Activated CD8-positive, alpha-beta memory T cell treated with anti-CD3 and anti-CD28 coated beads, Interleukin-2, amount 50 U/mL, for 24 hours (primary cell): Measurements from ENCODE around the gene KIF26B.
"Not testable (repeated sequence)": the region's sequence is repeated elsewhere in the genome, so short reads cannot be mapped to it uniquely, and the experiment has no call there.

Source experiments
- DNase-seq: peaks from one replicate; pipeline ENCODE4 v3.0.0-alpha.2; 2020; ENCODE audit errors: extremely low read depth

The KIF26B gene

GRCh38 chr1:245355851-245356630, 201.3 kb downstream of the KIF26B start:
- DNase-seq, result not testable (repeated sequence)

DNA sequence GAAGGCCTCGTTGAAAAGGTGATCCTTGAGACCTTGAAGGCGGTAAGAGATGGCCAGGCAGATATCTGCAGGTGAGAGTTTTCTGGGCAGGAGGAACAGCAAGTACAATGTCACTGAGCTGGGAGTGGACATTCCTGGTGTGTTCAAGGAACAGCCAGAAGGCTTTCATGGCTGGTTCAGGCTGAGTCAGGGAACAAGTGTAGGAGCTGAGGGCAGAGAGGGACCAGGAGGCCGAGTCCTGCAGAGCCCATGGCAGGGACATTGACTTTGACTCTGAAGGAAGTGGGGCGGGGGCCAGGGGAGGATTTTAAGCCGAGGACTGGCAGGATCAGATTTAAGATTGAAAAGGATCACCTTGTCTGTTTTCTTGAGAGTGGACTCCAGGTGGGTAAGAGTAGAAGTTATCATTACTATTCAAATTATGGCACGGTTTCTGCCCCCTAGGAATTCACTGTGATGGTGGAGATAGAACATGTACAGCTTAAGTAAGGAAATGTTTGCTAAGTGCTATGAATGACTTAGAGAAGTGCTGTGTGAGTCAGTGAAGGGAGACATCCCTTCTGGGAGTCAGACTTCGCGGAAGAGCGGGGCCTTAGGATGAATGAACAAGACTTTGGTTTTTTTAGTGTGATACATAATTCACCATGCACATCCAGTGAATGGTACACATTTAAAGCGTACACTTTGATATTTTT, 202.3 kb downstream of the KIF26B start:
- no peak for DNase-seq

GRCh38 chr1:245359101-245359680, 204.4 kb downstream of the KIF26B start:
- DNase-seq, result not testable (repeated sequence)

DNA sequence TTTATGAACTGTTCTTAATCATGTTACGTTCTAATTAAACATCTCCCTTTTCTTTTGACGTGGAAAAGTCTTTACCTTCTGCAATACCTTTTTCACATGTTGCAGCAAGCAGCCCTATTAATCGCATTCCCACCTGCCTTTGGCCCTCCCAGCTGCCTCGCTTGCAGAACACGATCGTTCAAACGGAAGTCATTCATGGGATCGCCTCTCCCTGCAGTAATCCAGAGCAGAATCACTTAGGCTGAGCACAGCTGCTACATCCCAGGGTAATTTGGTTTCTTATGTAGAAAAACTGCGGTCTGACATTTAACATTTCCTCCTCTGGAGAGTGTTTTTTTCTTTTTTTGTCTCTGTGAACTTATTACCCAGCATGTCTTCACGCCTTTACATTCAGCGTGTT, 206.3 kb downstream of the KIF26B start:
- DNase-seq, result no peak

- no peak for DNase-seq
These were observed 207.2 kb downstream of the KIF26B start for GRCh38 chr1:245361951-245362350.

DNA sequence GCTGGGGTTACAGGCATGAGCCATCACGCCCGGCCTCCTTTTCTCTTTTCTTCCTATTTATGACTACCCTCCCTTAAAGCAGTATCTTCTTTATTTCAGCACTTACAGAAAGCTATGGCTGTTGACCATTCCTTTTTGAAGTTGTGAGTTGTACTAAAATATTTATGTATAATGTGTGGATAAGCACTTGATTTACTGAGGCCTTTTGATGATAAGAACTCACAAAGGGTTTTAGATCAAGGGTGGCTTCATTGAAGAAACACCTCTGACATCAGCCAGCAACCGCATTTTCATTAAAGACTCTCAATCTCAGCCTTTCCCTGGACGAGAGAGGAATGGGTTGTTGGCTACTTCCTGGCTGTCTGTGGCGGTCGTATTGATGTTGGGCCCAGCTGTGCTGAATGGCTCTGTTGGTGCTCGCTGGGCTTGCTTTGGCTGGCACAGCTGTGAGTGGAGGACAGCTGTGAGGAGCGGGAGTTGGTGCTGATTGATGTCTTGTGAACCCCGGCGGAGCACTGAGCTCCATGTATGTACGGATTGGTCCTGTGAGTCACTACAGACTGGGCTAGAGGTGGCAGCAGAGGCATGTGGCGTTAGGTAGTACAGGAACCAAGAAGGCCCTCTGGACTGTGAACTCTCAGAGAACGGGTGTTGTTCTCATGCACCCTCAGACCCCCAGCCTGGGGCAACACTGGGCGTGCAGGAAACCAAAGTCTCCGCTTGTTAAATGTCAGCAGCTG, 208.8 kb downstream of the KIF26B start:
- DNase-seq, result no peak

- no peak for DNase-seq
These were observed 210.6 kb downstream of the KIF26B start for GRCh38 chr1:245365095-245366020.

- no peak for DNase-seq
These were observed 212.1 kb downstream of the KIF26B start for GRCh38 chr1:245366886-245367285.

- DNase-seq, result no peak
These were observed 215.5 kb downstream of the KIF26B start for GRCh38 chr1:245370175-245370825.

GRCh38 chr1:245370905-245371581, 216.3 kb downstream of the KIF26B start:
- DNase-seq, result no peak

- no peak for DNase-seq
These were observed 218.3 kb downstream of the KIF26B start for GRCh38 chr1:245373131-245373530.

DNA sequence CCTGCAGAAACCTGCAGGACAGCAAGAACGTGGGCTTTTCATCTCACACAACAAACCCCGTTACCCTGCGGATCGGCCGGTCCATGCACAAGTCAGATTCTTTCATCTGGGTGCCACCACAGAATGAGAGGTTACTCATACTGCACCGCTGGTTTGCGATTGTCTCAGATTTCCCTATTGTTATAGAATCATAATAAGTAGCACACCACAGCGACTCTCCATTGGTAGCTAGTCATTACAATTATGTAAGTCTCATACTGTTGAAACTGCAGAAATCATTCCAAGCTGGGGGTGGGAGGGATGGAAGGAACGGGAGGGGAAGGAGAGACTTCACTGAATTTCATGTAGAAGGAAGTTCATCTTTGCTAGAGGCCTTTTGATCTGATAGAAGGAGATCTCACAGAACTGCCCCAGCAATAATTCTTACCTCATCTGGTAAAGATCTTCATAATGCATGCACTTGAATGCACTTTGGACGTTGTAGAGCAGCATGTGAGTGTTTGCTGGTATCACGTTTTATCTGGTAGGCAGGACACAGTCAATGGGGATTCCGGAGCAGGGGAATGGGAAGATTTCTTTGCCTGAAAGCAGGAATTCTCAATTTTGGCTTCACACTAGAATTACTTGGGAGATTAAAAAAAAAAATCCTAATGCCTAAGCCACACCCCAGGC, 221.1 kb downstream of the KIF26B start:
- no peak for DNase-seq

DNA sequence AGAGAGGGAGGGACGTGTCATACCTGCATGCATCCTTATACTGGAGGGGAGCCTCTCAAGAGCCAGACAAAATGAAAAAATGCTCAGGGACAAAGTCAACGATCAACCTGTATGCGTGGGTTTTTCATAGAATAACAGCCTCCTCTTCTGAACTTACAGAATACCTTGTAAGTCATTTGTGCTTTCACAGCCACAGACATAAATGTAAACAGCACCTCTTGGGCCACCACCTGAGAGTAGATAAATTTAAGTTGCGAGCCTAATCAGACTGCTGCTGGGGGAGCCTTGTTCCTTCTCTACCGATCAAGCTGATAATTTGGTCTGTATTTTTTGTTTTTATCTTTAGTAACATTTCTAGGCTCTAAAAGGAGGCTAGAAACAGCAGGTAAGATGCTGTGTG, 223.1 kb downstream of the KIF26B start:
- DNase-seq, result no peak

GRCh38 chr1:245378311-245378722, 223.5 kb downstream of the KIF26B start:
- no peak for DNase-seq

- no peak for DNase-seq
These were observed 224.0 kb downstream of the KIF26B start for GRCh38 chr1:245378745-245379144.

GRCh38 chr1:245380790-245381535, 226.2 kb downstream of the KIF26B start:
- no peak for DNase-seq

- DNase-seq, result no peak
These were observed 228.2 kb downstream of the KIF26B start for GRCh38 chr1:245382981-245383380.

DNA sequence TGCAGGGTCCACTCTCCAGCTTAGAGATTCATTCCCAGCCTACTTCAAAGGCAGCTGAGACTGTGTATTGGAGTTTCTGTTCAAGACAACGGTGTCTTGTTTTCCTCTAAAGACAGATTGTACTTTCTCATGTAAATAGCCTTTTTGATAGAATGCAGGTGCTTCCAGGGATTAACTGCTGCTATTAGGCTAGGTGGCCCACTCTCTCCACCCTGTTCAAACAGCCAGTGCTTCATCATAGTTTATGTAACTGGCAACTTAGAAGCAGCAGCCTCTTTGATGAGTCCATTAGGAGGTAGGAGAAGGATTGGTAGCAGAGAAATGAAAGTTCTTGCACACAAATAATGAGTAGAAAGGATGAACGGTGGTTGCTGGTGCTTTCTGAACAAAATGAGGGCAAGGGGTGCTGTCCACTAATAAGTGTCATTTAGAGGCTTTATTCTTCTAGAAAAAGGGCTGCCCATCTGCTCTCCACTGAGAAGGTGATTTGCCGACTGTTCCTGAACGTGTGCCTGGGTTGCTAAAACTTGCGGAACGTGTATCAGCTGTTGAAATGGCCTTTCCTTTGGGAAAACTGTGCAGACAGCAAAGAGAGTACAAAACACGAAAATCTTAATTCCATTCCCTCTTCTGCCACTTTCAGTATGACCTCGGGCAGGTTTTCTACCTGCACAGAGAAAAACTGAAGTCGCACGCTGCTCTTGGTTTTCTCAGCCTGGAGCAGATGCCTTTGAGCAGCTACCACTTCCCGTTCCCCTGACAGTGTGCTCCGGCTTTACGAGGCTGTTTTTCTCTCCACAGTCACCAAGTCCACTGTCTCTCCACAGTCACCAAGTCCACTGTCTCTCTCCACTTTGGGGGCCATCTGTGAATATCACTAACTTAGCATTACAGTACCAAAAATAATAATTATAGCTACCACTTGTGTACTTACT, 228.9 kb downstream of the KIF26B start:
- no peak for DNase-seq
